ENCODE measurements around the gene BANF2. TPM values are rescaled to one million over a fixed set of nuclear protein-coding genes. Genes with fewer than 3 reads are reported as not detected.

BANF2 gene
- total and polyA plus RNA-seq, 2 of the 8 experiments (the other 6 are each of a cell fraction or from before 2014, with no cell fraction given), result not detected

DNA sequence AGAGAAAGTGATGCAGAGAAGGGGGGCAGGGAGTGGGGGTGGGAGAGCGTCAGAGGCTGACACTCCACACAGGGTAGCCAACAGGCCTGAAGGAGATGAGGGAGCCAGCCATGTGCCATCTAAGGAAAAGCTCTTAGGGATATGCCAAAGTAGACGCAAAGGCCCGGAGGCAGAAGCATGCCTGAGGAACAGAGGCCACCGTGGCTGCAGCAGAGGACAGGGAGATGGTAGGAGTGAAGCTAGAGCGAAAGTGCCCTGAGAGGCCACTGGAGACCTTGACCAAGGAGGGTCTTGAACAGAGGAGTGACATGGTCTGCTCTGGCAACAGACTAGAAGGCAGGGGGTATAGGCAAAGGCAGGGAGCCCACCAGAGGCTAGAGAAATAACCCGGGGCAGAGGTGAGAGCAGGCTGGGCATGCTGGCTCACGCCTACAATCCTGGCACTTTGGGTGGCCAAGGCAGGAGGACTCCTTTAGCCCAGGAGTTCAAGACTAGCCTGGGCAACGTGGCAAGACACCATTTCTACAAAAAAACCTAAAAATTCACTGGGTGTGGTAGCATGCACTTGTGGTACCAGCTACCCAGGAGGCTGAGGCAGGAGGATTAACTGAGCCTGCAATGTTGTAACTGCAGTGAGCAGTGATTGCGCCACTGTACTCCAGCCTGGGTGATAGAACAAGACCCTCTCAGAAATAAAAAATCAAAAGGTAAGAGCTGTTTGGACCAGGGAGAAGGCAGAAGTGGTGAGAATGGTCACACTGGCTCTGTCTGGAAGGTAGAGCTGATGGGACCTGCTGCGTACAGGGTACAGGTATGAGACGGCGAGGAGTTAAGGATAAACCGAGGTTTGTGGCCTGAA, 24.0 kb upstream of the BANF2 start (continued):
- TF ChIP-seq CHD7 (IDR thresholded peaks at IDR 0.05; ENCODE audit: insufficient replicate concordance, low read length), result no peak
- no peak for TF ChIP-seq KDM1A (IDR thresholded peaks at IDR 0.05; ENCODE audit: borderline replicate concordance, low read length)
- no peak for TF ChIP-seq MAFK (IDR thresholded peaks at IDR 0.05; ENCODE audit: low read depth, low read length)
- no peak for TF ChIP-seq GTF2F1 (IDR thresholded peaks at IDR 0.05; ENCODE audit: borderline replicate concordance, low read depth, low read length)
- no peak for TF ChIP-seq TEAD4 (IDR thresholded peaks at IDR 0.05; ENCODE audit: low read depth, low read length)
- no peak for TF ChIP-seq CEBPB (IDR thresholded peaks at IDR 0.05; ENCODE audit: low read depth, low read length)
- TF ChIP-seq CTCF (IDR thresholded peaks at IDR 0.05; ENCODE audit: control extremely low read depth in 1 of 3, insufficient read depth in 1 of 3, low read depth in 1 of 3, low read length in 3 of 3), result no peak
